EL (cell line): ENCODE measurements around the gene LRRC58.
A peak's percentile ranks its signal among the peaks of the same experiment; 100 is the strongest.
"Not testable (repeated sequence)": the region's sequence is repeated elsewhere in the genome, so short reads cannot be mapped to it uniquely, and the experiment has no call there.

Experiments
- DNase-seq: peaks from one replicate; pipeline ENCODE4 v3.0.0-alpha.2; 2016

Gene LRRC58

GRCh38 chr3:120338517-120338916 lies 10.6 kb downstream of the LRRC58 start:
- no peak for DNase-seq

DNA sequence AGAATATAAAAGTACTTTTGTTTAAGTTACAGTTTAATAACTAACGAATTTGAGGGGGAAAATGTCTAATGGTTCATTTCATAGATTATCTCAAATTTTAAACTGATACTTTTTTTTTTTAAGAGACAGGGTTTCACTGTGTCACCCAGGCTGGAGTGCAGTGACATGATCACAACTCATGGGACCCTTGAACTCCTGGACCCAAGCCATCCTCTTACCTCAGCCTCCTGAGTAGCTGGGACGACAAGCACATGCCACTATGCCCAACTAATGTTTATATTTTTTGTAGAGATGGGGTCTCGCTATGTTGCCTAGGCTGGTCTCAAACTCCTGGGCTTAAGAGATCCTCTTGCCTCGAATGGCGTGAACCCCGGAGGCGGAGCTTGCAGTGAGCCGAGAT lies 16.5 kb downstream of the LRRC58 start:
- no peak for DNase-seq

DNA sequence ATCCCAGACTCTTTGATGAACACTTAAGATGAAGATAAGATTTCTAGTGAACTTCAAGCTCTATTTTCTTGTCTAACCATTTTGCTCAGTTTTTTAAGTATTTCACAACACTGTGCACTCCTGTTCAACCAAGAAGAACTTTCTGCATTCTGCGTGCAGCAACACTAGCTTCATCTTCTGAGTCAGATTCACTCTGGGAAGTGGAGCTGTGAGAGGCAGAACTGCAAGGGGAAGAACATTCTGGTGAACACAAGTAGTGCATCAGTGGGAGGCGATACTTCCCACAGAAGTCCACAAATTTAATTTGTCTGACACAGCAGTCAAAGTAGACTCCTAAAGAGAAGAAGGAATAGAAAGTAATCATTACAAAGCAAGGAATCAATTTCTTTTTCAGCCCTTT lies 18.1 kb downstream of the LRRC58 start:
- DNase-seq: no peak

- no peak for DNase-seq
Measured at GRCh38 chr3:120326784-120327183, 22.4 kb downstream of the LRRC58 start.

GRCh38 chr3:120324190-120324589 lies 25.0 kb downstream of the LRRC58 start:
- DNase-seq: peak; percentile 14

GRCh38 chr3:120323761-120324160 lies 25.4 kb downstream of the LRRC58 start:
- not testable (repeated sequence) for DNase-seq

DNA sequence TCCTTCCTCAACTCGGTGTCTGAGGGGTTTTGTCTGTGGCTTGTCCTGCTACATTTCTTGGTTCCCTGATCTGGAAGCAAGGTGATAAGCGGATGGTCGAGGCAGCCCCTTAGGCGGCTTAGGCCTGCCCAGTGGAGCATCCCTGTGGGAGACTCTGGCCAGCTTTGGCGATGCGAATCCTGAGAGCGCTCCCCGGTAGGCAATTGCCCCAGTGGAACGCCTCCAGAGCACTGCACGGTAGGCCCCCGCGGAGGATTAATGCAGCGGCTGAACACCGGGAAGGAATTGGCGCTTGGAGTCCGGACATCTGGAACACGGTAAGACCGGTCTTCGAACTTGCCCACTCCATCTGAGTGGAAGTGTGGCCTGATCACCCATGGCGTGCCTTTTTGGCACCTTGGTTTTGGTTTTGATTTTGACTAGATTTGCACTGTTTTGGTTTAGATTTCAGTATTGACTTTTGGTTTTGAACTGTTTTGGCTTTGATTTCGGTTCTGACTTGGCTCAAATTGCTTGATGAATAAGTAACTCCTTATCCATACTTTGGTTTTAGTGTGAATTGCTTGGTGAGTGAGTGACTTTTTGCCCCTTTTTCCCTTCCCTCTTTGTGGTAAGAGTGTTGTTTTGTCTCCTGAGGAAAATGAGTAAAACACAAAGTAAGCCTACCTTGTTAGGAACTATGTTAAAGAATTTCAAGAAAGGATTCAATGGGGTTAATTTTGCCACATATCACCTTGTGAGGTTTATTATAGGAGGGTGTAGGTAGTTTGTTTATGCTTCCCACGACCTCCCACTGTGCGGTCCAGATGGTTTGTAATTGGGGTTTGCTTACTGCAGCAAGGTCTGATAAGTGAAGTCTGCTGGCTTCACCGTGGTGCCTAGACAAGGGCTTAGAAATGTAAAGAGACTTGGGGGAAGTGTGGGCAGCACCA lies 37.0 kb downstream of the LRRC58 start:
- DNase-seq: no peak

GRCh38 chr3:120306519-120307455 lies 42.4 kb downstream of the LRRC58 start:
- DNase-seq: no peak

DNA sequence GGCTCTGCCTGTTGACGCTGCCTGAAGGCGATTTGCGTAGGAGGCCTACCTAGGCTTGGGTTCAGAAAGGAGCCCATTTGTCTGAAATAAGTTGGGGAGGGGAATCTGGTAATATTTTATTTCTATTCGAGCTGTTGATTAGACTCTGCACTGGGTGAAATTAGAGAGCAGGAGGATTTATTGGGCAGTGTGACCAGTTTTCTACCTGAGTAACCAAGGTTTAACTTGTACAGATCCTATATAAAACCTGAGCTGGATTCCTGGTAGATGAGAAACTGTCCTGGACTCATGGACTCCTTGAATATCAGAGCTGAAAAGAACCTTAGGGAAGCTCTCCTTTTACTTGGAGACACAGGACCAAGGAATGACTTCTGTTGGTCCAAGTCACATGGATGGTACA lies 44.5 kb downstream of the LRRC58 start:
- DNase-seq: no peak

GRCh38 chr3:120302361-120302760 lies 46.8 kb downstream of the LRRC58 start:
- no peak for DNase-seq

- DNase-seq: no peak
Measured at GRCh38 chr3:120300971-120301370, 48.2 kb downstream of the LRRC58 start.

DNA sequence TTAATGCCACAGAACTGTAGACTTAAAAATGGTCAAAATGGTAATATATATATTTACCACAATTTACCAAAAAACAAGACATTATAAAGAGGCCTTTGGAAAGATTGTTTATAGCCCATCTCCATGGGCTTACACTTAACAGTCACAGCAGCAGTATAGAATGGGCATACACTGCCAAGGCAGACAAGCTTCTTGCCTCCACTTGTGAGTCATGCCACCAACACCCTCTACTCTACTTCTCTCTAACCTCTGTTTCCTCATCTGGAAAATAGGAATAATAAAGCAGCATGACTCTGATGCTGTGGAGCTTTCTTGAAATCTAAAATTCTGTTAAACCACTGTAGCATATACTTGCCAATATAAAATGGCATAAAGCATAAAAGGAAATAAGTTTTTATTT lies 49.8 kb downstream of the LRRC58 start:
- no peak for DNase-seq

DNA sequence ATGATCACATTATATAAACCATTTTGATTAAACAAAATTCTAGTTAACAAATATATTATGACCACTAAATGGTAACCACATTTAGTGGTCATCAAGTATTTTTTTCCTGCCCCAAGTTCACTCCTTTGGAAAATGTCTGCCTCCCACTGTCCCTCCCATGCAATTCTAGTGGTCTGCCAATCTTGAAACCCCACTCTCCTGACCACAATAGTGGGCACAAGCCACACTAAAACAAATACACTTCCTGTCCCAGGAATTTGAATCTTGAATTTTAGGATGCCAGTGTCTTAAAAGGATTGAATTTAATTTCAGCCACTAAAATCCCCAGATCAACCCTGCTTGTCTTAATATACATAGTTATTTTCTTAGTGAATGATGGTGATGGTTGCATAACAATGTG lies 50.2 kb downstream of the LRRC58 start:
- DNase-seq: no peak

GRCh38 chr3:120291552-120291951 lies 57.6 kb downstream of the LRRC58 start:
- DNase-seq: peak; percentile 6

- no peak for DNase-seq
Measured at GRCh38 chr3:120289636-120290035, 59.5 kb downstream of the LRRC58 start.

DNA sequence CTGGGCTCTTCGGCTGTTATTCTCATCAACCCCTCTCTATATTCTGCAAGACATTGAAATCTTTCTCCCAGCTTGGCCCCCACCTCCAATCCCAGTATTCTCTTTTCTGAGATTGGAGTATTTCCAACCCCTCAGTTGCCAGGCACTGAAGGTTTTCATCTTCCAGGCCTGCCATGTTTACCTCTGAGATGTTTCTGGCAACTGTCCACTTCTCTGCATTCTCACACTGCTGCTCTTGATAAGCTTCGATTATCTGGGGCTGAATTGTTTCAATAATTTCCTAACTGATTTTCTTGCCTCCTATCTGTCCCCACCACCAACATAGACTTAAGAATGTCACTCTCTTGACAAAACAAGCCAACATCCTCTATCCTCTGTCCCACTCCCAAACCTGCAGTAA lies 62.7 kb downstream of the LRRC58 start:
- DNase-seq: no peak

- DNase-seq: no peak
Measured at GRCh38 chr3:120285508-120285841, 63.7 kb downstream of the LRRC58 start.

- DNase-seq: peak; percentile 35
Measured at GRCh38 chr3:120284747-120285507, 64.2 kb downstream of the LRRC58 start, which contains the start of gene GPR156. TSS of gene GPR156 (minus strand) at chr3:120285222. CDS start at chr3:120244098, 41,124 bp downstream.

- DNase-seq: no peak
Measured at GRCh38 chr3:120281261-120281660, 67.9 kb downstream of the LRRC58 start.

DNA sequence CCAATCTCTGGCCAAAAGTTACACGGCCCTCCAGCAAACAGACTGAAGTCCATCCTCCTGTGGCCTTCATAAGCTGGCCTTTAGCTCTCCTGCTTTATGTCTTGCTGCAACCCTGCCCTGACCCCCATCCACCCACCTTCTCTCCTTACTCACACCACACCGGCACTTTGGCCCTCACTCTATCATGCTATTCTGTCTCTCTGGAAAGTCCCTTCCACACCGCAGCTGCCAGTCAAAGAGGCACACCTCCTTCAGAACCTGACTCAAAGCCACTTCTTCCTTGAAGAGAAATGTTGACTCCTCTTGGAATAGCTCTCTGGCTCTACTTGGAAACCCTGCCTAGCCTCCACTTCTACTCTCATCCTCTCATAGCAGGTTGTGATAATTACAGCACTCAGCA lies 68.6 kb downstream of the LRRC58 start:
- DNase-seq: no peak

DNA sequence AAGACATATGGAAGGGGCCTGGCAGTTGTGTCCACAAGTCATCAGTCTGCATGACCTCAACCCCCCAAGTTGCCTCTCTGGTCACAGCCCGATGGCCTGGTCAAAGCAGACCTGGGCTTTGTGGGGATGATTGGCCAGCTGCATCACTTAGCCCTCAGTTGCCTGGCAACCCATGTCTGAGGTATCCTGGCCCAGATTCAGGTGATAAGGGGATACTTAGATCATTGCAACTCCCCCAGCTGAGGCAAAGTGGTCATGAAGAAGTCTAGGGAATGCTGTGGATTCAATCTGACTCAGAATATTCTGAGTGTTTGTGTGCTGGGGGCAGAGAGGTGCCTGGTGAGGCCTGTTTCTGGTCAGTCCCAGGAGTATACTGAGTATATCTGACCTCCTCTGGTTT lies 69.1 kb downstream of the LRRC58 start:
- DNase-seq: no peak

DNA sequence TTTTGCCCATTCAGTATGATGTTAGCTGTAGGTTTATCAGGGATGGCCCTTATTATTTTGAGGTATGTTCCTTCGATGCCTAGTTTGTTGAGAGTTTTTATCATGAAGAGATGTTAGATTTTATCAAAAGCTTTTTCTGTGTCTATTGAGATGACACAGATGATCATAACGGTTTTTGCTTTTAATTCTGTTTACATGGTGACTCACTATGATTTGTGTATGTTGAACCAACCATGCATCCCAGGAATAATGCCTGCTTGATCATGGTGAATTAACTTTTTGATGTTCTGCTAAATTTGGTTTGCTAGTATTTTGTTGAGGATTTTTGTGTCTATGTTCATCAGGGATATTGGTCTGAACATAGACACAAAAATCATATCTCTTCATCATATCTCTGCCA lies 72.4 kb downstream of the LRRC58 start:
- no peak for DNase-seq

- no peak for DNase-seq
Measured at GRCh38 chr3:120275618-120276017, 73.5 kb downstream of the LRRC58 start.
